Common myeloid progenitor, CD34-positive (primary cell): ENCODE results near the gene KDM5C.

Experiments
- CTCF ChIA-PET: fragments of 350-600 bp; sonication (Branson Sonifier 250); formaldehyde crosslinking; loops from one replicate; lab custom pipeline; 2021; ENCODE audit warnings: antibody characterized with exemption; lab: Charles Lee
- POLR2A ChIA-PET: fragments of 350-600 bp; sonication (Branson Sonifier 250); formaldehyde crosslinking; loops from one replicate; lab custom pipeline; 2021; ENCODE audit warnings: antibody characterized with exemption; lab: Charles Lee
- DNase-seq, 3 donors: peaks; one replicate each; pipeline versions ENCODE4 v3.0.0 to v3.0.0-alpha.2; 2013
- H3K27ac ChIP-seq, 2 experiments: 1 replicate in 1 of 2; 2 replicates in 1 of 2; pipeline ENCODE4 v1.7.0; 2013; ENCODE audit warnings: inconsistent platforms in 2 of 2, low read length in 2 of 2, mild to moderate bottlenecking in 2 of 2, low read depth in 1 of 2, moderate library complexity in 1 of 2; ENCODE audit not compliant: severe bottlenecking in 2 of 2, insufficient read depth in 1 of 2, poor library complexity in 1 of 2
- H3K27me3 ChIP-seq, 5 experiments: replicated peaks in 2 of 5; 1 replicate in 3 of 5; 2 replicates in 2 of 5; pipeline versions ENCODE4 v1.6.1 to v1.7.0; 2013; ENCODE audit warnings: low read length in 4 of 5, mild to moderate bottlenecking in 2 of 5, moderate library complexity in 2 of 5, inconsistent platforms in 1 of 5; ENCODE audit not compliant: insufficient read depth in 5 of 5, control insufficient read depth in 4 of 5
- H3K36me3 ChIP-seq, 4 experiments: 1 replicate in 2 of 4; 2 replicates in 2 of 4; pipeline versions ENCODE4 v1.6.1 to v1.7.0; 2013; ENCODE audit warnings: low read length in 3 of 4, control low read depth in 1 of 4, mild to moderate bottlenecking in 1 of 4; ENCODE audit not compliant: control insufficient read depth in 4 of 4, insufficient read depth in 4 of 4
- H3K4me1 ChIP-seq, 4 experiments: 1 replicate in 3 of 4; 2 replicates in 1 of 4; pipeline versions ENCODE4 v1.6.1 to v1.7.1; 2013; ENCODE audit warnings: low read length in 3 of 4, mild to moderate bottlenecking in 3 of 4, control low read depth in 1 of 4, inconsistent platforms in 1 of 4, moderate library complexity in 1 of 4; ENCODE audit not compliant: control insufficient read depth in 4 of 4, insufficient read depth in 4 of 4; ENCODE audit errors: control extremely low read depth in 1 of 4
- H3K4me3 ChIP-seq, 7 experiments: 1 replicate in 4 of 7; 2 replicates in 3 of 7; pipeline versions ENCODE4 v1.5.1 to v1.7.0; 2013; ENCODE audit warnings: mild to moderate bottlenecking in 7 of 7, low read length in 6 of 7, moderate library complexity in 6 of 7, inconsistent platforms in 2 of 7, low read depth in 2 of 7, control low read depth in 1 of 7; ENCODE audit not compliant: insufficient read depth in 4 of 7, control insufficient read depth in 1 of 7; ENCODE audit errors: extremely low read depth in 1 of 7
- H3K9me3 ChIP-seq, 5 experiments: 1 replicate in 4 of 5; 2 replicates in 1 of 5; pipeline versions ENCODE4 v1.6.1 to v1.7.1; 2013; ENCODE audit warnings: low read length in 4 of 5, mild to moderate bottlenecking in 2 of 5, inconsistent platforms in 1 of 5, low read depth in 1 of 5, moderate library complexity in 1 of 5; ENCODE audit not compliant: control insufficient read depth in 4 of 5, insufficient read depth in 2 of 5; ENCODE audit errors: control extremely low read depth in 1 of 5
- WGBS: methylation state at CpG from one replicate; pipeline ENCODE4 v1.1.5; 2013; ENCODE audit not compliant: insufficient coverage; 5-methylcytosine and 5-hydroxymethylcytosine counted together

Gene KDM5C

DNA sequence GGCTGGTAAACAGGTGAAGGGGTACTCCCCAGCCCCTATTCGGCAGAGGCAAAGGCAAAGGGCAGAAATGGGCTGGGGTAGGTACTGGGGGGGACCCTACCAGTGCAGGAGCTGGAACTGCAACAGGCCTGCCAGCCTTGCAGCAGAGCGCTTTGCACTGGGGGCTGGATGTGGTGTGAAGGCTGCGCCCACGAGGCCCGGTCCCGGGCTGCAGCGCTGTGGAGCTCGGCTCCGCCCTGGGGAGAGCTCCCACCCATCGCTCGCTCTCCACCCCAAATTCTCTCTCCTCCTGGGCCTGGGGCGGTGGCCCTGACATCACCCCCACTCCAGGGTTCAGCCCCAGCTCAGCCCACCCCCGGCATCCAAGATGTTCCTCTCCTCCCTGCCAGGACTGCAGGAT, 32.2 kb upstream of the KDM5C start:
- DNase-seq = no peak
- ChIA-PET POLR2A (no interaction called here), CTCF (interaction anchor here (0.5 to 1.5 kb wide), 5 partner anchors 11 to 60 kb away, joined by 3 to 7 read pairs (median 4); no protein-coding TSS in a partner anchor)
- H3K27me3 ChIP-seq = peaks cover 0 to 44% (median 0%) of the 10 kb centered on the region in 5 experiments
- H3K9me3 ChIP-seq = peaks cover 0 to 2% (median 0%) of the 10 kb centered on the region in 5 experiments
- 85% methylated on average over 5 of the region's 13 CpGs for WGBS
- H3K36me3 ChIP-seq = no peaks in the 10 kb centered on the region
- H3K4me3 ChIP-seq = no peak overlapping the region
- H3K27ac ChIP-seq = no peak overlapping the region
- peaks cover 0 to 18% (median 10%) of the 10 kb centered on the region in 4 experiments for H3K4me1 ChIP-seq

GRCh38 chrX:53256446-53257041, 31.5 kb upstream of the KDM5C start:
- ChIA-PET POLR2A (interaction anchor here (0.5 kb wide), 1 partner anchor 16 kb away, joined by 3 read pairs; no protein-coding TSS in a partner anchor), CTCF (interaction anchor here (0.5 to 1.5 kb wide), 7 partner anchors 10 to 61 kb away, joined by 3 to 8 read pairs (median 4); no protein-coding TSS in a partner anchor)
- Histone ChIP-seq H3K27me3 (peaks cover 0 to 43% (median 0%) of the 10 kb centered on the region in 5 experiments), H3K4me1 (peaks cover 0 to 12% (median 4%) of the 10 kb centered on the region in 4 experiments), H3K4me3 (no peak overlapping the region), H3K9me3 (peaks cover 0 to 2% (median 0%) of the 10 kb centered on the region in 5 experiments), H3K36me3 (no peaks in the 10 kb centered on the region), H3K27ac (no peak overlapping the region)
- no peak for DNase-seq
- WGBS = 62% methylated on average over 13 of the region's 17 CpGs

- peak; percentile 29 to 86 (median 74) for DNase-seq
- WGBS = 91% methylated on average over 4 of the region's 9 CpGs
- POLR2A ChIA-PET = interaction anchor here (0.5 to 0.6 kb wide), 2 partner anchors 15 to 47 kb away, joined by 3 read pairs; no protein-coding TSS in a partner anchor
- H3K4me3 ChIP-seq = no peak overlapping the region
- CTCF ChIA-PET = interaction anchor here (0.8 to 1.5 kb wide), 6 partner anchors 9 to 58 kb away, joined by 3 to 8 read pairs (median 4); no protein-coding TSS in a partner anchor
- H3K27ac ChIP-seq = peak overlapping the region in 1 of 2 experiments; percentile 5
- H3K27me3 ChIP-seq = peaks cover 0 to 35% (median 0%) of the 10 kb centered on the region in 5 experiments
- H3K4me1 ChIP-seq = peaks cover 0 to 7% (median 0%) of the 10 kb centered on the region in 4 experiments
- no peaks in the 10 kb centered on the region for H3K36me3 ChIP-seq
- peaks cover 0 to 2% (median 0%) of the 10 kb centered on the region in 5 experiments for H3K9me3 ChIP-seq
Observed at GRCh38 chrX:53255738-53256191, 30.8 kb upstream of the KDM5C start.

GRCh38 chrX:53254570-53255461, 29.8 kb upstream of the KDM5C start:
- Histone ChIP-seq H3K4me3 (no peak overlapping the region), H3K9me3 (peaks cover 0 to 2% (median 0%) of the 10 kb centered on the region in 5 experiments), H3K36me3 (no peaks in the 10 kb centered on the region), H3K4me1 (peaks cover 0 to 7% (median 0%) of the 10 kb centered on the region in 4 experiments), H3K27ac (no peak overlapping the region), H3K27me3 (peaks cover 0 to 29% (median 0%) of the 10 kb centered on the region in 5 experiments)
- DNase-seq = no peak
- WGBS = 94% methylated on average over 13 of the region's 22 CpGs
- POLR2A ChIA-PET = no interaction called here
- CTCF ChIA-PET = interaction anchor here (0.9 to 1.3 kb wide), 3 partner anchors 8 to 31 kb away, joined by 3 to 8 read pairs (median 4); no protein-coding TSS in a partner anchor

- H3K27ac ChIP-seq = no peak overlapping the region
- ChIA-PET POLR2A (no interaction called here), CTCF (interaction anchor here (1.2 to 2.3 kb wide), 7 partner anchors 9 to 229 kb away, joined by 3 to 8 read pairs (median 5); no protein-coding TSS in a partner anchor)
- peaks cover 0 to 27% (median 0%) of the 10 kb centered on the region in 5 experiments for H3K27me3 ChIP-seq
- H3K36me3 ChIP-seq = no peaks in the 10 kb centered on the region
- peaks cover 0 to 7% (median 0%) of the 10 kb centered on the region in 4 experiments for H3K4me1 ChIP-seq
- H3K9me3 ChIP-seq = peaks cover 0 to 2% (median 0%) of the 10 kb centered on the region in 5 experiments
- DNase-seq = no peak
- 86% methylated on average over 2 of the region's 3 CpGs for WGBS
- no peak overlapping the region for H3K4me3 ChIP-seq
Observed at GRCh38 chrX:53253293-53254020, 28.4 kb upstream of the KDM5C start.

- no peaks in the 10 kb centered on the region for H3K36me3 ChIP-seq
- peaks cover 0 to 6% (median 0%) of the 10 kb centered on the region in 4 experiments for H3K4me1 ChIP-seq
- ChIA-PET CTCF (interaction anchor here (1.2 to 2.6 kb wide), 4 partner anchors 11 to 185 kb away, joined by 3 to 8 read pairs (median 4); no protein-coding TSS in a partner anchor), POLR2A (no interaction called here)
- H3K4me3 ChIP-seq = no peak overlapping the region
- peaks cover 0 to 17% (median 0%) of the 10 kb centered on the region in 5 experiments for H3K27me3 ChIP-seq
- WGBS = 88% methylated on average over 1 of the region's 2 CpGs
- no peak for DNase-seq
- no peak overlapping the region for H3K27ac ChIP-seq
- H3K9me3 ChIP-seq = peaks cover 0 to 2% (median 0%) of the 10 kb centered on the region in 5 experiments
Observed at GRCh38 chrX:53251307-53251706, 26.3 kb upstream of the KDM5C start.
